Measurements from ENCODE around the gene TRIM47.

- TF ChIP-seq, protein P1, sequence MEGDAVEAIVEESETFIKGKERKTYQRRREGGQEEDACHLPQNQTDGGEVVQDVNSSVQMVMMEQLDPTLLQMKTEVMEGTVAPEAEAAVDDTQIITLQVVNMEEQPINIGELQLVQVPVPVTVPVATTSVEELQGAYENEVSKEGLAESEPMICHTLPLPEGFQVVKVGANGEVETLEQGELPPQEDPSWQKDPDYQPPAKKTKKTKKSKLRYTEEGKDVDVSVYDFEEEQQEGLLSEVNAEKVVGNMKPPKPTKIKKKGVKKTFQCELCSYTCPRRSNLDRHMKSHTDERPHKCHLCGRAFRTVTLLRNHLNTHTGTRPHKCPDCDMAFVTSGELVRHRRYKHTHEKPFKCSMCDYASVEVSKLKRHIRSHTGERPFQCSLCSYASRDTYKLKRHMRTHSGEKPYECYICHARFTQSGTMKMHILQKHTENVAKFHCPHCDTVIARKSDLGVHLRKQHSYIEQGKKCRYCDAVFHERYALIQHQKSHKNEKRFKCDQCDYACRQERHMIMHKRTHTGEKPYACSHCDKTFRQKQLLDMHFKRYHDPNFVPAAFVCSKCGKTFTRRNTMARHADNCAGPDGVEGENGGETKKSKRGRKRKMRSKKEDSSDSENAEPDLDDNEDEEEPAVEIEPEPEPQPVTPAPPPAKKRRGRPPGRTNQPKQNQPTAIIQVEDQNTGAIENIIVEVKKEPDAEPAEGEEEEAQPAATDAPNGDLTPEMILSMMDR (IDR thresholded peaks at IDR 0.05): no peak
- no peak for TF ChIP-seq POLR2A (IDR thresholded peaks at IDR 0.05)
These were observed 22.5 kb upstream of the TRIM47 start for GRCh38 chr17:75900691-75901533.
